A549 (cell line): ENCODE data around the gene DOCK7. TPM values are rescaled to one million over a fixed set of nuclear protein-coding genes. Genes with fewer than 3 reads are reported as not detected.
"Not testable (repeated sequence)": the region's sequence is repeated elsewhere in the genome, so short reads cannot be mapped to it uniquely, and the experiment has no call there.

Experiments
- ATAC-seq, 2 experiments: fragments of 200-7000 bp in 1 of 2; fragments of >200 bp in 1 of 2; cut with Nextera tagmentation in 1 of 2; cut with Tn5 transposase in 1 of 2; 3 replicates each; pipeline versions ENCODE4 v1.8.0 to v1.9.1; 2018 to 2020; ENCODE audit warnings: mild to moderate bottlenecking in 1 of 2, moderate library complexity in 1 of 2
- CTCF ChIA-PET: fragments of 300-600 bp; sonication (Branson Sonifier 250); formaldehyde crosslinking; extraction: SDS; loops from one replicate; lab custom pipeline; 2021; ENCODE audit warnings: antibody characterized with exemption, inconsistent platforms; lab: Yijun Ruan, JAX
- POLR2A ChIA-PET: fragments of 350-600 bp; formaldehyde crosslinking; extraction: SDS; loops from one replicate; lab custom pipeline; 2021; ENCODE audit warnings: antibody characterized with exemption, inconsistent platforms; lab: Yijun Ruan, JAX
- DNase-seq, 2 experiments: peaks; one replicate each; pipeline versions ENCODE4 v3.0.0 to v3.0.0-alpha.2; 2011 to 2016; ENCODE audit warnings: low read depth in 1 of 2, low spot score in 1 of 2
- FAIRE-seq: peaks from 2 replicates; lab custom pipeline; 2011; peaks lifted over from hg19 to GRCh38; lab: Jason Lieb, UNC
- H3K27ac ChIP-seq, 2 experiments: fragments of >200 bp; sonication (Bioruptor Twin); formaldehyde crosslinking; 3 replicates each; pipeline ENCODE4 v1.5.1; 2016 to 2017
- H3K4me1 ChIP-seq: fragments of >200 bp; sonication (Bioruptor Twin); formaldehyde crosslinking; 3 replicates; pipeline ENCODE4 v1.6.1; 2016
- H3K4me2 ChIP-seq: fragments of >200 bp; sonication (Bioruptor Twin); formaldehyde crosslinking; 3 replicates; pipeline ENCODE4 v1.6.1; 2016
- H3K4me3 ChIP-seq: fragments of >200 bp; sonication (Bioruptor Twin); formaldehyde crosslinking; 3 replicates; pipeline ENCODE4 v1.5.1; 2016
- H3K9me3 ChIP-seq: fragments of >200 bp; sonication (Bioruptor Twin); formaldehyde crosslinking; 3 replicates; pipeline ENCODE4 v1.6.1; 2016
- BHLHE40 ChIP-seq: IDR thresholded peaks from 2 replicates; pipeline ENCODE4 v1.6.1; 2012; ENCODE audit warnings: low read depth, low read length, inconsistent platforms
- CHD4 ChIP-seq: fragments of 200-600 bp; sonication (generic); IDR thresholded peaks from 2 replicates; pipeline ENCODE4 v1.6.1; 2016; ENCODE audit warnings: antibody characterized with exemption, mild to moderate bottlenecking, borderline replicate concordance
- EP300 ChIP-seq, 2 experiments: fragments of >200 bp; sonication (Bioruptor Twin); formaldehyde crosslinking; IDR thresholded peaks; 2 replicates in 1 of 2; 3 replicates in 1 of 2; pipeline ENCODE4 v1.6.1; 2016 to 2017
- ESRRA ChIP-seq: fragments of 150-350 bp; IDR thresholded peaks from 2 replicates; pipeline ENCODE4 v1.6.1; 2014; ENCODE audit warnings: mild to moderate bottlenecking, low read length, borderline replicate concordance
- GATA3 ChIP-seq: IDR thresholded peaks from 2 replicates; pipeline ENCODE4 v1.6.1; 2012; ENCODE audit warnings: borderline replicate concordance
- HDAC2 ChIP-seq: fragments of 200-600 bp; sonication (generic); IDR thresholded peaks from 2 replicates; pipeline ENCODE4 v1.6.1; 2016
- JUN ChIP-seq, 2 experiments: fragments of >200 bp; sonication (Bioruptor Twin); formaldehyde crosslinking; IDR thresholded peaks; 2 replicates in 1 of 2; 3 replicates in 1 of 2; pipeline ENCODE4 v1.6.1; 2016 to 2017
- JUNB ChIP-seq: fragments of >200 bp; sonication (Bioruptor Twin); formaldehyde crosslinking; IDR thresholded peaks from 2 replicates; pipeline ENCODE4 v1.6.1; 2016
- MAFK ChIP-seq: fragments of 450-650 bp; IDR thresholded peaks from 2 replicates; pipeline ENCODE4 v1.6.1; 2014; ENCODE audit not compliant: partially characterized antibody
- NFE2L2 ChIP-seq: fragments of 150-350 bp; conservative IDR thresholded peaks from 2 replicates; pipeline ENCODE4 v1.6.1; 2014; ENCODE audit warnings: low read length
- NPAS2 ChIP-seq: fragments of 250-450 bp; sonication (Bioruptor Pico); IDR thresholded peaks from 2 replicates; pipeline ENCODE4 v1.8.0; 2022; ENCODE audit warnings: mild to moderate bottlenecking, moderate library complexity, borderline replicate concordance
- RARB ChIP-seq: fragments of 250-450 bp; sonication (Bioruptor Pico); IDR thresholded peaks from 2 replicates; pipeline ENCODE4 v1.8.0; 2021; ENCODE audit warnings: mild to moderate bottlenecking, moderate library complexity
- SMC3 ChIP-seq: fragments of >200 bp; sonication (Bioruptor Twin); formaldehyde crosslinking; IDR thresholded peaks from 3 replicates; pipeline ENCODE4 v1.6.1; 2018; ENCODE audit warnings: inconsistent platforms
- SREBF2 ChIP-seq: fragments of 450-650 bp; IDR thresholded peaks from 2 replicates; pipeline ENCODE4 v1.6.1; 2014; ENCODE audit warnings: mild to moderate bottlenecking, moderate library complexity
- TFCP2L1 ChIP-seq: fragments of 250-450 bp; sonication (Bioruptor Pico); IDR thresholded peaks from 2 replicates; pipeline ENCODE4 v1.5.0; 2021; ENCODE audit warnings: mild to moderate bottlenecking
- ZFP36 ChIP-seq: fragments of 450-650 bp; IDR thresholded peaks from 2 replicates; pipeline ENCODE4 v1.6.1; 2014; ENCODE audit warnings: borderline replicate concordance; ENCODE audit not compliant: partially characterized antibody
- WGBS: methylation state at CpG from one replicate; pipeline ENCODE4 v1.1.6; 2017; ENCODE audit errors: missing lambda C conversion rate; 5-methylcytosine and 5-hydroxymethylcytosine counted together
- polyA plus RNA-seq, 4 experiments: library from polyadenylated mRNA; depleted of rRNA in 3 of 4; stranded (reverse); fragments of >200 nt; fragmentation: RNase III in 1 of 4; extraction: RNeasy Plus Mini Kit Qiagen cat#74134 plus additional on column Dnase treatment in 1 of 4; gene quantifications; 2 replicates in 3 of 4; 3 replicates in 1 of 4; pipeline ENCODE4 v1.2.3, GENCODE V29; 2011 to 2017
- TF ChIP-seq, protein P1 (sequence below): IDR thresholded peaks from 2 replicates; pipeline ENCODE4 v1.6.1; 2012
- TF ChIP-seq, protein P2 (sequence below): fragments of 200-600 bp; sonication (generic); IDR thresholded peaks from 2 replicates; pipeline ENCODE4 v1.6.1; 2016; ENCODE audit warnings: antibody characterized with exemption, mild to moderate bottlenecking, moderate library complexity
- TF ChIP-seq, protein P3 (sequence below): fragments of 250-450 bp; sonication (Bioruptor Pico); IDR thresholded peaks from 2 replicates; pipeline ENCODE4 v1.5.0; 2021; ENCODE audit warnings: mild to moderate bottlenecking, moderate library complexity, borderline replicate concordance
- TF ChIP-seq, protein P4 (sequence below): fragments of 450-650 bp; IDR thresholded peaks from 2 replicates; pipeline ENCODE4 v1.6.1; 2014; ENCODE audit warnings: antibody characterized with exemption

DOCK7 gene
- polyA plus RNA-seq, 2 of the 4 experiments (the other 2 are of a cell fraction): 25.5 to 33.3 TPM

DNA sequence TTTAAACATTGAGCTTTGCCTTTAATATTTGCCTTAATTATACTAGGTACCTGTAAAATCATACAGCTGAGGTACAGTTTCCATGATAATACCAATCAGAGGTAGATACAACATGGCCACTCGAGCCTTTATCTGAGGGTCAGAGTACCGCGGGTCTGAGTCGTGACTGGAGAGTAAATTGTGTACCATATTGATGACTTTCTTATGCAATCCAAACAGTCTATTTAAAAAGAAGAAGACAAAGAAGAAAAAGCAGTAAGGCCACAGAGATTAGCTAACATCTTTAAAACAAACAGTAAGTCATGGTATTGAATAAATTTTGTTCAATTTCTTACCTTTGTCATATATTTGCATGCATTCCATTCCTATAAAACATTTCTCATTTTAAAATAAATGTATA is 159.0 kb downstream of the DOCK7 start (continued):
- TF ChIP-seq, protein P1, sequence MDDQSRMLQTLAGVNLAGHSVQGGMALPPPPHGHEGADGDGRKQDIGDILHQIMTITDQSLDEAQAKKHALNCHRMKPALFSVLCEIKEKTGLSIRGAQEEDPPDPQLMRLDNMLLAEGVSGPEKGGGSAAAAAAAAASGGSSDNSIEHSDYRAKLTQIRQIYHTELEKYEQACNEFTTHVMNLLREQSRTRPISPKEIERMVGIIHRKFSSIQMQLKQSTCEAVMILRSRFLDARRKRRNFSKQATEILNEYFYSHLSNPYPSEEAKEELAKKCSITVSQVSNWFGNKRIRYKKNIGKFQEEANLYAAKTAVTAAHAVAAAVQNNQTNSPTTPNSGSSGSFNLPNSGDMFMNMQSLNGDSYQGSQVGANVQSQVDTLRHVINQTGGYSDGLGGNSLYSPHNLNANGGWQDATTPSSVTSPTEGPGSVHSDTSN: no peak
- TF ChIP-seq RARB (CRISPR knock-in tag) (no peak), JUNB (no peak)

DNA sequence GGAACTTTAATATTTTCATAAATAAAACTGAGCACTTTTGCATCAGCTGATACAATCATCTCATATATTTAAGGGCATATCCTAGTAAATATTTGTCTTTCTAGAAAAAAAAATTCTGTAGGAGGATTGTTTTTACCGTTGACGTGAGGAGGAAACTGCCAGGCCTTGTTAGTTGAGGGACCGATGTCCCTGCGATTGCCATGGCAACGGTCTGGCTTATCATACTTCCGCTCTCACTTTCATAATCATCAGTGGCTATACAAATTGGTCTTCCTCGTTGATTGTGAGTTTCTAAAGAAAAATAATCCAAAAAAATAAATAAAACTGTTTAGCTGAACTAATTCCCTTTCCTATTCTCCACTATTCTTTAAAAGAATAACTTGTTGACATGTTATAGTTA is 160.2 kb downstream of the DOCK7 start:
- TF ChIP-seq CHD4 (no peak), MAFK (no peak), EP300 (IDR thresholded peaks at IDR 0.05) (no peak), JUNB (no peak), NPAS2 (CRISPR knock-in tag) (no peak)
- TF ChIP-seq, protein P2, sequence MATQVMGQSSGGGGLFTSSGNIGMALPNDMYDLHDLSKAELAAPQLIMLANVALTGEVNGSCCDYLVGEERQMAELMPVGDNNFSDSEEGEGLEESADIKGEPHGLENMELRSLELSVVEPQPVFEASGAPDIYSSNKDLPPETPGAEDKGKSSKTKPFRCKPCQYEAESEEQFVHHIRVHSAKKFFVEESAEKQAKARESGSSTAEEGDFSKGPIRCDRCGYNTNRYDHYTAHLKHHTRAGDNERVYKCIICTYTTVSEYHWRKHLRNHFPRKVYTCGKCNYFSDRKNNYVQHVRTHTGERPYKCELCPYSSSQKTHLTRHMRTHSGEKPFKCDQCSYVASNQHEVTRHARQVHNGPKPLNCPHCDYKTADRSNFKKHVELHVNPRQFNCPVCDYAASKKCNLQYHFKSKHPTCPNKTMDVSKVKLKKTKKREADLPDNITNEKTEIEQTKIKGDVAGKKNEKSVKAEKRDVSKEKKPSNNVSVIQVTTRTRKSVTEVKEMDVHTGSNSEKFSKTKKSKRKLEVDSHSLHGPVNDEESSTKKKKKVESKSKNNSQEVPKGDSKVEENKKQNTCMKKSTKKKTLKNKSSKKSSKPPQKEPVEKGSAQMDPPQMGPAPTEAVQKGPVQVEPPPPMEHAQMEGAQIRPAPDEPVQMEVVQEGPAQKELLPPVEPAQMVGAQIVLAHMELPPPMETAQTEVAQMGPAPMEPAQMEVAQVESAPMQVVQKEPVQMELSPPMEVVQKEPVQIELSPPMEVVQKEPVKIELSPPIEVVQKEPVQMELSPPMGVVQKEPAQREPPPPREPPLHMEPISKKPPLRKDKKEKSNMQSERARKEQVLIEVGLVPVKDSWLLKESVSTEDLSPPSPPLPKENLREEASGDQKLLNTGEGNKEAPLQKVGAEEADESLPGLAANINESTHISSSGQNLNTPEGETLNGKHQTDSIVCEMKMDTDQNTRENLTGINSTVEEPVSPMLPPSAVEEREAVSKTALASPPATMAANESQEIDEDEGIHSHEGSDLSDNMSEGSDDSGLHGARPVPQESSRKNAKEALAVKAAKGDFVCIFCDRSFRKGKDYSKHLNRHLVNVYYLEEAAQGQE: no peak

DNA sequence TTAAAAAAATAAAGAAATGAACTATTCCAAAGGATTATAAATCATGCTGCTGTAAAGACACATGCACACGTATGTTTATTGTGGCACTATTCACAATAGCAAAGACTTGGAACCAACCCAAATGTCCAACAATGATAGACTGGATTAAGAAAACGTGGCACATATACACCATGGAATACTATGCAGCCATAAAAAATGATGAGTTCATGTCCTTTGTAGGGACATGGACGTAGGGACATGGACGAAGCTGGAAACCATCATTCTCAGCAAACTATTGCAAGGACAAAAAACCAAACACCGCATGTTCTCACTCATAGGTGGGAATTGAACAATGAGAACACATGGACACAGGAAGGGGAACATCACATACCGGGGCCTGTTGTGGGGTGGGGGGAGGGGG is 160.8 kb downstream of the DOCK7 start:
- 94% methylated on average over 5 of the region's 6 CpGs for WGBS
- FAIRE-seq, H3K4me2 ChIP-seq, POLR2A ChIA-PET, H3K4me1 ChIP-seq, DNase-seq, ATAC-seq, H3K4me3 ChIP-seq, H3K9me3 ChIP-seq, H3K27ac ChIP-seq: not testable (repeated sequence)
- CTCF ChIA-PET: interaction anchor here (4.1 to 4.2 kb wide), 2 partner anchors 219 kb away, joined by 20 to 67 read pairs; no protein-coding TSS in a partner anchor

More for the DNA sequence above, 160.2 kb downstream of the DOCK7 start:
- Histone ChIP-seq H3K27ac (no peak overlapping the region), H3K4me3 (no peak overlapping the region), H3K4me1 (no peaks in the 10 kb centered on the region), H3K4me2 (no peak overlapping the region), H3K9me3 (no peaks in the 10 kb centered on the region)
- DNase-seq (no peak), ATAC-seq (no peak), FAIRE-seq (no peak)
- ChIA-PET CTCF (interaction anchor here (4.2 kb wide), 1 partner anchor 218 kb away, joined by 67 read pairs; no protein-coding TSS in a partner anchor), POLR2A (no interaction called here)
- WGBS: 86% methylated on average over 7 of the region's 7 CpGs

DNA sequence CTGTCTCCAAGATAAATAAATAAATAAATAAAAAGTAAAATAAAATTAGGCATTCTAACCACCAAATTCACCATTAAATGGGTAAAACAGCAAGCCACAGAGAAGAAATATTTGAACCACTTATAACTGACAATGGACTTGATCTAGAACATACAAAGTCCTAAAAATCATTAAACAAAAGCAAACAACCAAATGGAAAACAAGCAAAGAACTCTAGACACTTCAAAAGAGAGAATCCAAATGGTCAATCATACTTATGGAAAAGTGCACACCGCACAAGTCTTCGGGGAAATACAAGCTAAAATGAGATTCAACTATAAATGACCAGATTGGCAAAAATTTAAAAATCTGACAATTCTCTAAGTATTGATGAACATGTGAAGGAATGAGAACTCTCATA is 164.3 kb downstream of the DOCK7 start:
- Histone ChIP-seq H3K27ac (no peak overlapping the region), H3K4me1 (no peaks in the 10 kb centered on the region), H3K4me2 (no peak overlapping the region), H3K4me3 (no peak overlapping the region), H3K9me3 (no peaks in the 10 kb centered on the region)
- DNase-seq (no peak), ATAC-seq (no peak), FAIRE-seq (no peak)
- POLR2A ChIA-PET: no interaction called here
- CTCF ChIA-PET: interaction anchor here (4.1 kb wide), 1 partner anchor 222 kb away, joined by 20 read pairs; no protein-coding TSS in a partner anchor
- 87% methylated on average over 2 of the region's 2 CpGs for WGBS
- TF ChIP-seq HDAC2 (no peak), BHLHE40 (no peak), NFE2L2 (no peak), CHD4 (no peak), ESRRA (no peak), JUNB (no peak), SREBF2 (no peak), MAFK (no peak), ZFP36 (no peak), JUN (IDR thresholded peaks at IDR 0.05) (no peak), SMC3 (no peak), TFCP2L1 (CRISPR knock-in tag) (no peak), GATA3 (no peak)
- TF ChIP-seq, protein P3, sequence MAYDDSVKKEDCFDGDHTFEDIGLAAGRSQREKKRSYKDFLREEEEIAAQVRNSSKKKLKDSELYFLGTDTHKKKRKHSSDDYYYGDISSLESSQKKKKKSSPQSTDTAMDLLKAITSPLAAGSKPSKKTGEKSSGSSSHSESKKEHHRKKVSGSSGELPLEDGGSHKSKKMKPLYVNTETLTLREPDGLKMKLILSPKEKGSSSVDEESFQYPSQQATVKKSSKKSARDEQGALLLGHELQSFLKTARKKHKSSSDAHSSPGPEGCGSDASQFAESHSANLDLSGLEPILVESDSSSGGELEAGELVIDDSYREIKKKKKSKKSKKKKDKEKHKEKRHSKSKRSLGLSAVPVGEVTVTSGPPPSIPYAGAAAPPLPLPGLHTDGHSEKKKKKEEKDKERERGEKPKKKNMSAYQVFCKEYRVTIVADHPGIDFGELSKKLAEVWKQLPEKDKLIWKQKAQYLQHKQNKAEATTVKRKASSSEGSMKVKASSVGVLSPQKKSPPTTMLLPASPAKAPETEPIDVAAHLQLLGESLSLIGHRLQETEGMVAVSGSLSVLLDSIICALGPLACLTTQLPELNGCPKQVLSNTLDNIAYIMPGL (CRISPR knock-in tag): no peak
- TF ChIP-seq, protein P2: no peak
- TF ChIP-seq, protein P4, sequence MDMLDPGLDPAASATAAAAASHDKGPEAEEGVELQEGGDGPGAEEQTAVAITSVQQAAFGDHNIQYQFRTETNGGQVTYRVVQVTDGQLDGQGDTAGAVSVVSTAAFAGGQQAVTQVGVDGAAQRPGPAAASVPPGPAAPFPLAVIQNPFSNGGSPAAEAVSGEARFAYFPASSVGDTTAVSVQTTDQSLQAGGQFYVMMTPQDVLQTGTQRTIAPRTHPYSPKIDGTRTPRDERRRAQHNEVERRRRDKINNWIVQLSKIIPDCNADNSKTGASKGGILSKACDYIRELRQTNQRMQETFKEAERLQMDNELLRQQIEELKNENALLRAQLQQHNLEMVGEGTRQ: no peak
